GM12878 (cell line): Measurements from ENCODE around the gene CCN6. TPM values are rescaled to one million over a fixed set of nuclear protein-coding genes. Genes with fewer than 3 reads are reported as not detected.

Experiments used
- ATAC-seq: fragments of 200-7000 bp; cut with Tn5 transposase; 3 replicates; pipeline ENCODE4 v1.9.1; 2020; ENCODE audit warnings: mild to moderate bottlenecking, moderate library complexity
- BruUV-seq: library from RNA; stranded (reverse); fragments of 400-500 nt; replicated peaks from 2 replicates; lab custom pipeline; 2021; lab: Mats Ljungman, UMichigan
- CTCF ChIA-PET: fragments of 300-600 bp; sonication (Branson Sonifier 250); formaldehyde crosslinking; extraction: SDS; loops from one replicate; lab custom pipeline; 2021; ENCODE audit warnings: inconsistent platforms; lab: Yijun Ruan, JAX
- POLR2A ChIA-PET: fragments of 350-600 bp; formaldehyde crosslinking; extraction: SDS; loops from one replicate; lab custom pipeline; 2021; ENCODE audit warnings: inconsistent platforms; lab: Charles Lee
- RAD21 ChIA-PET: fragments of 300-600 bp; sonication (Branson Sonifier 250); formaldehyde crosslinking; loops from one replicate; lab custom pipeline; 2023; ENCODE audit warnings: antibody characterized with exemption; ENCODE audit not compliant: unreplicated experiment; lab: Charles Lee
- SMC1A ChIA-PET: fragments of 300-600 bp; sonication (Branson Sonifier 250); formaldehyde crosslinking; loops from one replicate; lab custom pipeline; 2023; ENCODE audit not compliant: unreplicated experiment, uncharacterized antibody; lab: Charles Lee
- DNase-seq: peaks from one replicate; pipeline ENCODE4 v3.0.0-alpha.2; 2011; ENCODE audit warnings: low read depth, low spot score
- FAIRE-seq: peaks from 3 replicates; lab custom pipeline; 2011; peaks lifted over from hg19 to GRCh38; lab: Jason Lieb, UNC
- H2AFZ ChIP-seq: 2 replicates; pipeline ENCODE4 v1.6.0; 2011; ENCODE audit warnings: low read depth, low read length, control low read depth; ENCODE audit not compliant: control insufficient read depth
- H3K27ac ChIP-seq: 2 replicates; pipeline ENCODE4 v1.5.1; 2011; ENCODE audit warnings: control low read depth; ENCODE audit not compliant: control insufficient read depth, insufficient read depth
- H3K27me3 ChIP-seq, 2 experiments: replicated peaks in 1 of 2; 2 replicates each; pipeline versions ENCODE4 v1.6.0 to v1.6.1; 2011; ENCODE audit warnings: low read length in 1 of 2; ENCODE audit not compliant: control insufficient read depth in 2 of 2, insufficient read depth in 2 of 2
- H3K36me3 ChIP-seq, 2 experiments: 2 replicates each; pipeline ENCODE4 v1.5.1; 2011; ENCODE audit warnings: low read length in 1 of 2; ENCODE audit not compliant: control insufficient read depth in 2 of 2, insufficient read depth in 2 of 2
- H3K4me1 ChIP-seq: 2 replicates; pipeline ENCODE4 v1.6.1; 2011; ENCODE audit warnings: mild to moderate bottlenecking, low read length, moderate library complexity, mixed read lengths; ENCODE audit not compliant: control insufficient read depth, insufficient read depth
- H3K4me2 ChIP-seq: 2 replicates; pipeline ENCODE4 v1.6.0; 2011; ENCODE audit warnings: control low read depth; ENCODE audit not compliant: control insufficient read depth, insufficient read depth
- H3K4me3 ChIP-seq: fragments of 200-600 bp; sonication (generic); 2 replicates; pipeline ENCODE4 v1.5.1; 2016
- H3K79me2 ChIP-seq: 2 replicates; pipeline ENCODE4 v1.6.0; 2011; ENCODE audit warnings: low read length; ENCODE audit not compliant: control insufficient read depth, insufficient read depth
- H3K9ac ChIP-seq: 2 replicates; pipeline ENCODE4 v1.8.0; 2011; ENCODE audit warnings: low read length, control low read depth, mixed read lengths; ENCODE audit not compliant: control insufficient read depth, insufficient read depth
- H3K9me3 ChIP-seq: replicated peaks from 3 replicates; pipeline ENCODE4 v1.5.1; 2011; ENCODE audit warnings: mild to moderate bottlenecking, low read length; ENCODE audit not compliant: control insufficient read depth, insufficient read depth
- H4K20me1 ChIP-seq: 2 replicates; pipeline ENCODE4 v1.6.0; 2011; ENCODE audit not compliant: control insufficient read depth, insufficient read depth
- MEF2A ChIP-seq: IDR thresholded peaks from 2 replicates; pipeline ENCODE4 v1.6.1; 2011; ENCODE audit warnings: low read depth, mild to moderate bottlenecking, low read length, moderate library complexity; ENCODE audit not compliant: insufficient read depth
- MXI1 ChIP-seq: fragments of 150-350 bp; IDR thresholded peaks from 2 replicates; pipeline ENCODE4 v1.6.1; 2011; ENCODE audit warnings: low read depth, mild to moderate bottlenecking, inconsistent platforms, low read length, improper control_type of control experiment
- NFYB ChIP-seq: IDR thresholded peaks from 2 replicates; pipeline ENCODE4 v1.6.1; 2011; ENCODE audit warnings: low read depth, mild to moderate bottlenecking, low read length, improper control_type of control experiment, moderate library complexity; ENCODE audit not compliant: insufficient read depth
- SREBF1 ChIP-seq: IDR thresholded peaks from 2 replicates; pipeline ENCODE4 v1.6.1; 2012; ENCODE audit warnings: mild to moderate bottlenecking, low read length
- SRF ChIP-seq, 2 experiments: IDR thresholded peaks; 2 replicates each; pipeline ENCODE4 v1.6.1; 2011; ENCODE audit warnings: low read depth in 2 of 2, low read length in 2 of 2, mild to moderate bottlenecking in 1 of 2, moderate library complexity in 1 of 2
- SUPT20H ChIP-seq: IDR thresholded peaks from 2 replicates; pipeline ENCODE4 v1.6.1; 2011; ENCODE audit warnings: low read depth, mild to moderate bottlenecking, low read length, moderate library complexity, borderline replicate concordance; ENCODE audit not compliant: control insufficient read depth
- TCF3 ChIP-seq: IDR thresholded peaks from 2 replicates; pipeline ENCODE4 v1.6.1; 2012; ENCODE audit warnings: low read depth, mild to moderate bottlenecking, low read length, borderline replicate concordance; ENCODE audit not compliant: insufficient read depth
- YBX1 ChIP-seq: fragments of 450-650 bp; IDR thresholded peaks from 2 replicates; pipeline ENCODE4 v1.6.1; 2016; ENCODE audit warnings: antibody characterized with exemption
- WGBS: methylation state at CpG from one replicate; pipeline ENCODE4 v1.1.6; 2016; ENCODE audit warnings: low lambda C conversion rate; ENCODE audit not compliant: insufficient replicate concordance, insufficient coverage; ENCODE audit errors: missing lambda C conversion rate; 5-methylcytosine and 5-hydroxymethylcytosine counted together
- in situ Hi-C: fragments of 300-500 bp; cut with MboI; formaldehyde crosslinking; loops from 9 replicates; pipeline ENCODE4 v1.14.3; 2018; ENCODE audit warnings: mixed read lengths
- intact Hi-C: fragments of 100-400 bp; cut with micrococcal nuclease; formaldehyde crosslinking; loops from one replicate; pipeline ENCODE4 v1.14.2; 2022; ENCODE audit not compliant: unreplicated experiment
- polyA plus RNA-seq, 11 experiments: library from polyadenylated mRNA; depleted of rRNA in 4 of 11; unstranded in 6 of 11; stranded (reverse) in 5 of 11; fragments of >200 nt; fragmentation: Nextera tagmentation in 4 of 11; fragmentation: Illumina TruSeq in 1 of 11; extraction: Ambion mirVana in 4 of 11; extraction: Trizol in 1 of 11; gene quantifications; 1 replicate in 1 of 11; 2 replicates in 10 of 11; pipeline versions ENCODE4 v1.2.1 to v1.2.3, GENCODE V29; 2011 to 2016; ENCODE audit warnings: inconsistent platforms in 2 of 11, missing spikeins in 2 of 11, low read depth in 1 of 11
- total RNA-seq, 4 experiments: library from RNA; depleted of rRNA in 3 of 4; stranded (reverse); fragments of >200 nt in 3 of 4; fragmentation: Illumina TruSeq in 1 of 4; extraction: Trizol in 1 of 4; gene quantifications; 2 replicates each; pipeline versions ENCODE4 v1.2.1 to v1.2.3, GENCODE V29; 2013 to 2021
- TF ChIP-seq, protein P1 (sequence below): IDR thresholded peaks from 2 replicates; pipeline ENCODE4 v1.6.1; 2011; ENCODE audit warnings: borderline replicate concordance, low read depth, mild to moderate bottlenecking, moderate library complexity, mixed read lengths, low read length; ENCODE audit not compliant: insufficient read depth; ENCODE audit errors: extremely low read length
- TF ChIP-seq, protein P2 (sequence below): fragments of 450-650 bp; IDR thresholded peaks from 2 replicates; pipeline ENCODE4 v1.6.1; 2017; ENCODE audit warnings: mild to moderate bottlenecking, moderate library complexity
- TF ChIP-seq, protein P3 (sequence below): fragments of 150-350 bp; IDR thresholded peaks from 2 replicates; pipeline ENCODE4 v1.6.1; 2014; ENCODE audit warnings: mild to moderate bottlenecking, low read depth, low read length
- TF ChIP-seq, protein P4 (sequence below): fragments of 450-650 bp; IDR thresholded peaks from 2 replicates; pipeline ENCODE4 v1.6.1; 2014; ENCODE audit warnings: mild to moderate bottlenecking

CCN6 gene
- total and polyA plus RNA-seq, 10 of the 15 experiments (the other 5 are each of a cell fraction or from before 2014, with no cell fraction given) = 0.05 to 0.24 (median 0.19) TPM; not detected in 5

DNA sequence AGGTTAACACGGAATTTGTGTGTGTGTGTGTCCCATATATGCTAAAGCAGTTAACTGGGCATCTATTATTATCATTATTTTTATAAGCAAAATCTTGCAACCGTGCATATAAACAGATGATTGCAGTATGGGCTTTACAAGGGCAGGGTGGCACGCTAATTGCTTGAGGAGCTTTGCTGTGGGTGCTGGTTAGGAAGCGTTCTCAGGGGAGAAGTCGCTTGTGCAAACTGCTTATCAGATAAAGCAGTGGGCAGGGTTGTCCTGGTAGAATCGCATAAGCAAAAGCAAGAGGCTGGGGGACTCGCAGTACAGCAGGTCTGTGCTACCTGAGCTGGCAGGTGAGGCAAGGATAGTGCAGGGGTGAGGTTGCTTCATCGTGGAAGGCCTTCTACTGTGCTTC is 9.7 kb upstream of the CCN6 start:
- POLR2A ChIA-PET = no interaction called here
- no peak for FAIRE-seq
- TF ChIP-seq TCF3 (no peak), SRF (IDR thresholded peaks at IDR 0.05; ENCODE audit: low read depth in 2 of 2, low read length in 2 of 2) (no peak), NFYB (no peak), MEF2A (no peak), MXI1 (no peak), SUPT20H (no peak), YBX1 (no peak), SREBF1 (no peak)
- TF ChIP-seq, protein P1, sequence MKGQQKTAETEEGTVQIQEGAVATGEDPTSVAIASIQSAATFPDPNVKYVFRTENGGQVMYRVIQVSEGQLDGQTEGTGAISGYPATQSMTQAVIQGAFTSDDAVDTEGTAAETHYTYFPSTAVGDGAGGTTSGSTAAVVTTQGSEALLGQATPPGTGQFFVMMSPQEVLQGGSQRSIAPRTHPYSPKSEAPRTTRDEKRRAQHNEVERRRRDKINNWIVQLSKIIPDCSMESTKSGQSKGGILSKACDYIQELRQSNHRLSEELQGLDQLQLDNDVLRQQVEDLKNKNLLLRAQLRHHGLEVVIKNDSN = no peak
- TF ChIP-seq, protein P2, sequence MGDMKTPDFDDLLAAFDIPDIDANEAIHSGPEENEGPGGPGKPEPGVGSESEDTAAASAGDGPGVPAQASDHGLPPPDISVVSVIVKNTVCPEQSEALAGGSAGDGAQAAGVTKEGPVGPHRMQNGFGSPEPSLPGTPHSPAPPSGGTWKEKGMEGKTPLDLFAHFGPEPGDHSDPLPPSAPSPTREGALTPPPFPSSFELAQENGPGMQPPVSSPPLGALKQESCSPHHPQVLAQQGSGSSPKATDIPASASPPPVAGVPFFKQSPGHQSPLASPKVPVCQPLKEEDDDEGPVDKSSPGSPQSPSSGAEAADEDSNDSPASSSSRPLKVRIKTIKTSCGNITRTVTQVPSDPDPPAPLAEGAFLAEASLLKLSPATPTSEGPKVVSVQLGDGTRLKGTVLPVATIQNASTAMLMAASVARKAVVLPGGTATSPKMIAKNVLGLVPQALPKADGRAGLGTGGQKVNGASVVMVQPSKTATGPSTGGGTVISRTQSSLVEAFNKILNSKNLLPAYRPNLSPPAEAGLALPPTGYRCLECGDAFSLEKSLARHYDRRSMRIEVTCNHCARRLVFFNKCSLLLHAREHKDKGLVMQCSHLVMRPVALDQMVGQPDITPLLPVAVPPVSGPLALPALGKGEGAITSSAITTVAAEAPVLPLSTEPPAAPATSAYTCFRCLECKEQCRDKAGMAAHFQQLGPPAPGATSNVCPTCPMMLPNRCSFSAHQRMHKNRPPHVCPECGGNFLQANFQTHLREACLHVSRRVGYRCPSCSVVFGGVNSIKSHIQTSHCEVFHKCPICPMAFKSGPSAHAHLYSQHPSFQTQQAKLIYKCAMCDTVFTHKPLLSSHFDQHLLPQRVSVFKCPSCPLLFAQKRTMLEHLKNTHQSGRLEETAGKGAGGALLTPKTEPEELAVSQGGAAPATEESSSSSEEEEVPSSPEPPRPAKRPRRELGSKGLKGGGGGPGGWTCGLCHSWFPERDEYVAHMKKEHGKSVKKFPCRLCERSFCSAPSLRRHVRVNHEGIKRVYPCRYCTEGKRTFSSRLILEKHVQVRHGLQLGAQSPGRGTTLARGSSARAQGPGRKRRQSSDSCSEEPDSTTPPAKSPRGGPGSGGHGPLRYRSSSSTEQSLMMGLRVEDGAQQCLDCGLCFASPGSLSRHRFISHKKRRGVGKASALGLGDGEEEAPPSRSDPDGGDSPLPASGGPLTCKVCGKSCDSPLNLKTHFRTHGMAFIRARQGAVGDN = no peak
- TF ChIP-seq, protein P3, sequence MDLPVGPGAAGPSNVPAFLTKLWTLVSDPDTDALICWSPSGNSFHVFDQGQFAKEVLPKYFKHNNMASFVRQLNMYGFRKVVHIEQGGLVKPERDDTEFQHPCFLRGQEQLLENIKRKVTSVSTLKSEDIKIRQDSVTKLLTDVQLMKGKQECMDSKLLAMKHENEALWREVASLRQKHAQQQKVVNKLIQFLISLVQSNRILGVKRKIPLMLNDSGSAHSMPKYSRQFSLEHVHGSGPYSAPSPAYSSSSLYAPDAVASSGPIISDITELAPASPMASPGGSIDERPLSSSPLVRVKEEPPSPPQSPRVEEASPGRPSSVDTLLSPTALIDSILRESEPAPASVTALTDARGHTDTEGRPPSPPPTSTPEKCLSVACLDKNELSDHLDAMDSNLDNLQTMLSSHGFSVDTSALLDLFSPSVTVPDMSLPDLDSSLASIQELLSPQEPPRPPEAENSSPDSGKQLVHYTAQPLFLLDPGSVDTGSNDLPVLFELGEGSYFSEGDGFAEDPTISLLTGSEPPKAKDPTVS = no peak
- TF ChIP-seq, protein P4, sequence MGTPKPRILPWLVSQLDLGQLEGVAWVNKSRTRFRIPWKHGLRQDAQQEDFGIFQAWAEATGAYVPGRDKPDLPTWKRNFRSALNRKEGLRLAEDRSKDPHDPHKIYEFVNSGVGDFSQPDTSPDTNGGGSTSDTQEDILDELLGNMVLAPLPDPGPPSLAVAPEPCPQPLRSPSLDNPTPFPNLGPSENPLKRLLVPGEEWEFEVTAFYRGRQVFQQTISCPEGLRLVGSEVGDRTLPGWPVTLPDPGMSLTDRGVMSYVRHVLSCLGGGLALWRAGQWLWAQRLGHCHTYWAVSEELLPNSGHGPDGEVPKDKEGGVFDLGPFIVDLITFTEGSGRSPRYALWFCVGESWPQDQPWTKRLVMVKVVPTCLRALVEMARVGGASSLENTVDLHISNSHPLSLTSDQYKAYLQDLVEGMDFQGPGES = no peak

More for the DNA sequence above, 9.7 kb upstream of the CCN6 start:
- WGBS = 35% methylated on average over 8 of the region's 8 CpGs
- H3K9ac ChIP-seq = no peak overlapping the region
- CTCF ChIA-PET = interaction anchor here (0.8 to 9.4 kb wide), 14 partner anchors 16 to 825 kb away, joined by 3 to 96 read pairs (median 4); a partner anchor contains a TSS
- ATAC-seq (no peak), DNase-seq (no peak)
- SMC1A ChIA-PET = interaction anchor here (0.7 to 5.3 kb wide), 5 partner anchors 23 to 785 kb away, joined by 3 to 54 read pairs (median 6); a partner anchor contains a TSS
- RAD21 ChIA-PET = interaction anchor here (0.9 to 1.8 kb wide), 3 partner anchors 332 to 785 kb away, joined by 4 to 6 read pairs (median 5); a partner anchor contains a TSS
- H4K20me1 ChIP-seq = no peaks in the 10 kb centered on the region
- H3K9me3 ChIP-seq = no peaks in the 10 kb centered on the region
- H3K27me3 ChIP-seq = no peaks in the 10 kb centered on the region
- no TSS peak for BruUV-seq
- no peak overlapping the region for H3K4me3 ChIP-seq
- no peaks in the 10 kb centered on the region for H3K4me1 ChIP-seq
- H3K27ac ChIP-seq = no peak overlapping the region
- in situ Hi-C loops = no loop called here
- no peaks in the 10 kb centered on the region for H3K79me2 ChIP-seq
- H3K4me2 ChIP-seq = no peak overlapping the region
- intact Hi-C loops = loop anchor here (5.0 kb wide), 4 partner anchors 267 to 677 kb away; no protein-coding TSS in a partner anchor
- H3K36me3 ChIP-seq = no peaks in the 10 kb centered on the region
- H2AFZ ChIP-seq = no peak overlapping the region
